Fibroblast of lung (primary cell): Measurements from ENCODE around the gene LENG8. TPM values are rescaled to one million over a fixed set of nuclear protein-coding genes. Genes with fewer than 3 reads are reported as not detected.
"Not testable (repeated sequence)": the region's sequence is repeated elsewhere in the genome, so short reads cannot be mapped to it uniquely, and the experiment has no call there.

Experiments
- DNase-seq, 2 donors: peaks; one replicate each; pipeline versions ENCODE4 v3.0.0 to v3.0.0-alpha.2; 2010; ENCODE audit warnings: low read depth in 2 of 2
- H2AFZ ChIP-seq: 2 replicates; pipeline ENCODE4 v1.5.1; 2012; ENCODE audit warnings: low read length, control low read depth, inconsistent platforms
- H3K27ac ChIP-seq: 2 replicates; pipeline ENCODE4 v1.5.1; 2011; ENCODE audit warnings: low read length, control low read depth; ENCODE audit not compliant: insufficient read depth
- H3K27me3 ChIP-seq: 2 replicates; pipeline ENCODE4 v1.5.1; 2011; ENCODE audit warnings: mild to moderate bottlenecking, low read length; ENCODE audit not compliant: control insufficient read depth, insufficient read depth
- H3K36me3 ChIP-seq: 2 replicates; pipeline ENCODE4 v1.5.1; 2011; ENCODE audit warnings: low read length; ENCODE audit not compliant: control insufficient read depth, insufficient read depth
- H3K4me1 ChIP-seq: 2 replicates; pipeline ENCODE4 v1.5.1; 2011; ENCODE audit warnings: low read length; ENCODE audit not compliant: control insufficient read depth, insufficient read depth; ENCODE audit errors: extremely low read depth
- H3K4me2 ChIP-seq: 2 replicates; pipeline ENCODE4 v1.5.1; 2011; ENCODE audit warnings: low read length, control low read depth; ENCODE audit not compliant: insufficient read depth; ENCODE audit errors: extremely low read depth
- H3K4me3 ChIP-seq, 4 experiments: fragments of 200-600 bp in 1 of 4; sonication (generic) in 1 of 4; replicated peaks in 1 of 4; 2 replicates each; pipeline ENCODE4 v1.5.1; 2011 to 2016; ENCODE audit warnings: low read length in 4 of 4, low read depth in 3 of 4, mild to moderate bottlenecking in 3 of 4, control low read depth in 2 of 4, inconsistent platforms in 1 of 4, mixed read lengths in 1 of 4; ENCODE audit not compliant: insufficient read depth in 1 of 4; ENCODE audit errors: control extremely low read depth in 1 of 4
- H3K79me2 ChIP-seq: 2 replicates; pipeline ENCODE4 v1.5.1; 2012; ENCODE audit warnings: mild to moderate bottlenecking, low read length, inconsistent platforms; ENCODE audit not compliant: control insufficient read depth, insufficient read depth
- H3K9ac ChIP-seq: 2 replicates; pipeline ENCODE4 v1.5.1; 2011; ENCODE audit warnings: mild to moderate bottlenecking, low read length, control low read depth; ENCODE audit not compliant: insufficient read depth
- H3K9me3 ChIP-seq: 2 replicates; pipeline ENCODE4 v1.5.1; 2012; ENCODE audit warnings: low read depth, low read length; ENCODE audit not compliant: control insufficient read depth, insufficient read depth
- H4K20me1 ChIP-seq: 2 replicates; pipeline ENCODE4 v1.5.1; 2011; ENCODE audit warnings: low read length; ENCODE audit not compliant: control insufficient read depth, insufficient read depth; ENCODE audit errors: extremely low read depth
- CTCF ChIP-seq, 2 donors: IDR thresholded peaks in 1 of 2; conservative IDR thresholded peaks in 1 of 2; 1 replicate in 1 of 2; 2 replicates in 1 of 2; pipeline ENCODE4 v1.5.1; 2011 to 2012; ENCODE audit warnings: low read length in 2 of 2, control low read depth in 1 of 2, inconsistent platforms in 1 of 2, low read depth in 1 of 2, mild to moderate bottlenecking in 1 of 2
- EZH2 ChIP-seq: IDR thresholded peaks from 2 replicates; pipeline ENCODE4 v1.5.1; 2012; ENCODE audit warnings: low read length, control low read depth, mild to moderate bottlenecking; ENCODE audit errors: missing control alignments
- polyA plus RNA-seq, 2 donors: library from polyadenylated mRNA; depleted of rRNA in 1 of 2; stranded (reverse) in 1 of 2; unstranded in 1 of 2; fragments of >200 nt; gene quantifications; 2 replicates each; pipeline ENCODE4 v1.2.1, GENCODE V29; 2011 to 2012; ENCODE audit warnings: missing spikeins in 1 of 2
- total RNA-seq: library from RNA; depleted of rRNA; stranded (reverse); fragments of >200 nt; gene quantifications from 2 replicates; pipeline ENCODE4 v1.2.1, GENCODE V29; 2014

LENG8 gene
- total and polyA plus RNA-seq, 2 donors (not counting 1 experiment from before 2014, with no cell fraction given): 12.7 to 32.4 TPM

DNA sequence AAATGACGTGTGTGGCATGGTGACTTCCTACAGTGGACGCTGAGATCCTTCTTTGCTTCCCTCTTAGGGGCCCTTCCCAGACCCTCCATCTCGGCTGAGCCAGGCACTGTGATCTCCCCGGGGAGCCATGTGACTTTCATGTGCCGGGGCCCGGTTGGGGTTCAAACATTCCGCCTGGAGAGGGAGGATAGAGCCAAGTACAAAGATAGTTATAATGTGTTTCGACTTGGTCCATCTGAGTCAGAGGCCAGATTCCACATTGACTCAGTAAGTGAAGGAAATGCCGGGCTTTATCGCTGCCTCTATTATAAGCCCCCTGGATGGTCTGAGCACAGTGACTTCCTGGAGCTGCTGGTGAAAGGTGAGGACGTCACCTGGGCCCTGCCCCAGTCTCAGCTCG, 58.8 kb downstream of the LENG8 start:
- no peak overlapping the region for H2AFZ ChIP-seq
- no peaks in the 10 kb centered on the region for H3K9me3 ChIP-seq
- TF ChIP-seq EZH2 (no peak), CTCF (conservative IDR thresholded peaks at IDR 0.05 in 1 of 2, IDR thresholded peaks at IDR 0.05 in 1 of 2; ENCODE audit: low read depth in 1 of 2, low read length in 2 of 2) (no peak)
- no peaks in the 10 kb centered on the region for H3K36me3 ChIP-seq
- H3K4me3 ChIP-seq: no peak overlapping the region
- DNase-seq: no peak
- H3K79me2 ChIP-seq: no peaks in the 10 kb centered on the region
- no peak overlapping the region for H3K9ac ChIP-seq
- H3K4me1 ChIP-seq: no peaks in the 10 kb centered on the region
- H3K4me2 ChIP-seq: no peak overlapping the region
- H3K27me3 ChIP-seq: no peaks in the 10 kb centered on the region
- no peaks in the 10 kb centered on the region for H4K20me1 ChIP-seq
- H3K27ac ChIP-seq: no peak overlapping the region

- H4K20me1 ChIP-seq, H3K9ac ChIP-seq, H2AFZ ChIP-seq, H3K27me3 ChIP-seq, H3K4me1 ChIP-seq, H3K4me3 ChIP-seq, H3K36me3 ChIP-seq, H3K9me3 ChIP-seq, H3K79me2 ChIP-seq, H3K27ac ChIP-seq, H3K4me2 ChIP-seq, DNase-seq: not testable (repeated sequence)
Measured at GRCh38 chr19:54508487-54508886, 59.5 kb downstream of the LENG8 start.

- DNase-seq, H3K4me3 ChIP-seq, H3K27ac ChIP-seq, H3K79me2 ChIP-seq, H3K9me3 ChIP-seq, H3K4me2 ChIP-seq, H3K4me1 ChIP-seq, H4K20me1 ChIP-seq, H3K36me3 ChIP-seq, H3K27me3 ChIP-seq, H2AFZ ChIP-seq, H3K9ac ChIP-seq: not testable (repeated sequence)
Measured at GRCh38 chr19:54509200-54509940, 60.4 kb downstream of the LENG8 start.

Other genes starting within 250 kb of the LENG8 start
- gene RPS9, start 248.3 kb upstream of the LENG8 start, total RNA-seq: 2,583 and 2,622 TPM in 2 replicates
- 1,242 and 1,509 TPM in 2 replicates for gene RPS9, start 248.3 kb upstream of the LENG8 start, polyA plus RNA-seq
- gene LILRB3, start 226.2 kb upstream of the LENG8 start, total RNA-seq: not detected in 2 replicates
- gene LILRB3, start 226.2 kb upstream of the LENG8 start, polyA plus RNA-seq: not detected in 2 replicates
- gene LILRA6, start 206.4 kb upstream of the LENG8 start, total RNA-seq: not detected in 2 replicates
- gene LILRA6, start 206.4 kb upstream of the LENG8 start, polyA plus RNA-seq: not detected in 2 replicates
- gene LILRB5, start 191.9 kb upstream of the LENG8 start, total RNA-seq: not detected in 2 replicates
- not detected in 2 replicates for gene LILRB5, start 191.9 kb upstream of the LENG8 start, polyA plus RNA-seq
- gene LILRB2, start 168.1 kb upstream of the LENG8 start, total RNA-seq: not detected in 2 replicates
- gene LILRB2, start 168.1 kb upstream of the LENG8 start, polyA plus RNA-seq: not detected in 2 replicates
- not detected in 2 replicates for gene LILRA5, start 136.0 kb upstream of the LENG8 start, total RNA-seq
- not detected in 2 replicates for gene LILRA5, start 136.0 kb upstream of the LENG8 start, polyA plus RNA-seq
- not detected in 2 replicates for gene LILRA4, start 110.0 kb upstream of the LENG8 start, total RNA-seq
- not detected in 2 replicates for gene LILRA4, start 110.0 kb upstream of the LENG8 start, polyA plus RNA-seq
- gene LAIR1, start 84.3 kb upstream of the LENG8 start, total RNA-seq: not detected in 2 replicates
- not detected in 2 replicates for gene LAIR1, start 84.3 kb upstream of the LENG8 start, polyA plus RNA-seq
- not detected in 2 replicates for gene TTYH1, start 33.7 kb upstream of the LENG8 start, total RNA-seq
- gene TTYH1, start 33.7 kb upstream of the LENG8 start, polyA plus RNA-seq: not detected in 2 replicates
- 14.6 and 16.7 TPM in 2 replicates for gene LENG9, start 14.6 kb downstream of the LENG8 start, total RNA-seq
- 0.46 and 0.84 TPM in 2 replicates for gene LENG9, start 14.6 kb downstream of the LENG8 start, polyA plus RNA-seq
- 14.7 and 15.9 TPM in 2 replicates for gene CDC42EP5, start 24.1 kb downstream of the LENG8 start, total RNA-seq
- gene CDC42EP5, start 24.1 kb downstream of the LENG8 start, polyA plus RNA-seq: 3.4 and 7.2 TPM in 2 replicates
- not detected in 2 replicates for gene LAIR2, start 53.6 kb downstream of the LENG8 start, total RNA-seq
- not detected in 2 replicates for gene LAIR2, start 53.6 kb downstream of the LENG8 start, polyA plus RNA-seq
- not detected in 2 replicates for gene LILRA2, start 124.6 kb downstream of the LENG8 start, total RNA-seq
- not detected in 2 replicates for gene LILRA2, start 124.6 kb downstream of the LENG8 start, polyA plus RNA-seq
- not detected in 2 replicates for gene LILRA1, start 144.4 kb downstream of the LENG8 start, total RNA-seq
- gene LILRA1, start 144.4 kb downstream of the LENG8 start, polyA plus RNA-seq: not detected in 2 replicates
- not detected in 2 replicates for gene LILRB1, start 181.3 kb downstream of the LENG8 start, total RNA-seq
- gene LILRB1, start 181.3 kb downstream of the LENG8 start, polyA plus RNA-seq: not detected in 2 replicates
- not detected in 2 replicates for gene LILRB4, start 213.8 kb downstream of the LENG8 start, total RNA-seq
- not detected in 2 replicates for gene LILRB4, start 213.8 kb downstream of the LENG8 start, polyA plus RNA-seq